GM10266 (cell line): ENCODE measurements around the gene PARD6B.

Source experiments
- DNase-seq: peaks from one replicate; pipeline ENCODE4 v3.0.0; 2012; ENCODE audit errors: extremely low spot score
- TF ChIP-seq, protein P1 (sequence below): IDR thresholded peaks from 2 replicates; pipeline ENCODE4 v1.5.1; 2012; ENCODE audit warnings: mild to moderate bottlenecking, low read depth; ENCODE audit not compliant: control insufficient read depth, insufficient read depth; ENCODE audit errors: missing control alignments

The PARD6B gene

GRCh38 chr20:50726955-50727791 is 4.2 kb upstream of the PARD6B start:
- no peak for DNase-seq
- TF ChIP-seq, protein P1, sequence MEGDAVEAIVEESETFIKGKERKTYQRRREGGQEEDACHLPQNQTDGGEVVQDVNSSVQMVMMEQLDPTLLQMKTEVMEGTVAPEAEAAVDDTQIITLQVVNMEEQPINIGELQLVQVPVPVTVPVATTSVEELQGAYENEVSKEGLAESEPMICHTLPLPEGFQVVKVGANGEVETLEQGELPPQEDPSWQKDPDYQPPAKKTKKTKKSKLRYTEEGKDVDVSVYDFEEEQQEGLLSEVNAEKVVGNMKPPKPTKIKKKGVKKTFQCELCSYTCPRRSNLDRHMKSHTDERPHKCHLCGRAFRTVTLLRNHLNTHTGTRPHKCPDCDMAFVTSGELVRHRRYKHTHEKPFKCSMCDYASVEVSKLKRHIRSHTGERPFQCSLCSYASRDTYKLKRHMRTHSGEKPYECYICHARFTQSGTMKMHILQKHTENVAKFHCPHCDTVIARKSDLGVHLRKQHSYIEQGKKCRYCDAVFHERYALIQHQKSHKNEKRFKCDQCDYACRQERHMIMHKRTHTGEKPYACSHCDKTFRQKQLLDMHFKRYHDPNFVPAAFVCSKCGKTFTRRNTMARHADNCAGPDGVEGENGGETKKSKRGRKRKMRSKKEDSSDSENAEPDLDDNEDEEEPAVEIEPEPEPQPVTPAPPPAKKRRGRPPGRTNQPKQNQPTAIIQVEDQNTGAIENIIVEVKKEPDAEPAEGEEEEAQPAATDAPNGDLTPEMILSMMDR = no peak

- TF ChIP-seq, protein P1 = no peak
- no peak for DNase-seq
These were observed 3.4 kb upstream of the PARD6B start for GRCh38 chr20:50727792-50728485.

- TF ChIP-seq, protein P1 = no peak
- DNase-seq = no peak
These were observed 2.8 kb upstream of the PARD6B start for GRCh38 chr20:50728486-50728980.

DNA sequence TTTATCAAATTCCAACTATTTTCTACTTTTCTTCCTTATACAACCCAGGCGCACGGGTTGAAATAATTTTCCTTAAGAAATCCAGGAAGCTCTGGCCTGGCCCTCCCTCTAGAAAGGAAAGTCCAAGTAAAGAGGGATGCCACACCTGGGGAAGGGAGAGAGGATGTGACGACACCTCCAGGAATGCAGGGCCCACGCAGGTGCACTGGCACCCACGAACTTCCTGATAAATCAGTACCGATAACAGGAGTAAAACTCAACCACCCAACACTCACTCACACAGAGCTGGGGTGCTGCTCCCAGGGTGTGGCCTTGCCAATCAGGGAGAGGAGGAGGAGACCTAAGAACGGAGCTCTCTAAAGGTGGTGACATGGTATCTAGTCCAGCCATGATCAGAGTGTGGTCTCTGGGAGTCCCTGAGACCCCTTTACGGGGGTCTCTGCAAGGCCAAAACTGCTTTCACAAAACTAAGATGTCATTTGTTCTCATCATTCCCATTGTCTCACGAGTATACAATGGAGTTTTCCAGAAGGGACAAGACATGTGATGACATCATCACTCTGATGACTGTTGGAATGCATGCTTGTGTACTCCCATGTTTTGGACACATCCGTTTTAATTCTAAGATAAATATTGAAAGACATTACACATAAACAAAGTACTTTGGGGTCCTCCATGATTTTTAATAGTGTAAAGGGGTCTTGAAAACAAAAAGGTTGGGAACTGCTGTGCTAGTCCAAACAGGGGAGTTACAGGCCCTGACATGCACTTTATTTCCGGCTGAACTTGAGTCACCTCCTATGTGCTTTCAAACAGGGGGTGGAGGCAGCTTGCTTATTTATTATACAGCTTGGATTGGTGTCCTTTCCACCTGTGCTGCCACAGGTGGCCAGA is 2.2 kb upstream of the PARD6B start:
- TF ChIP-seq, protein P1 = no peak
- no peak for DNase-seq

GRCh38 chr20:50729901-50730764 is 1.2 kb upstream of the PARD6B start:
- TF ChIP-seq, protein P1 = no peak
- peak; percentile 12 for DNase-seq

GRCh38 chr20:50730765-50731054 is 670 bp upstream of the PARD6B start:
- no peak for DNase-seq
- TF ChIP-seq, protein P1 = no peak
